GM18868 (cell line): ENCODE measurements around the gene HPSE.

Experiments used
- ATAC-seq: cut with Tn5 transposase; IDR thresholded peaks from one replicate; pipeline ENCODE4 v1.9.1; 2021; ENCODE audit warnings: mild to moderate bottlenecking, moderate library complexity; ENCODE audit not compliant: unreplicated experiment

HPSE gene

DNA sequence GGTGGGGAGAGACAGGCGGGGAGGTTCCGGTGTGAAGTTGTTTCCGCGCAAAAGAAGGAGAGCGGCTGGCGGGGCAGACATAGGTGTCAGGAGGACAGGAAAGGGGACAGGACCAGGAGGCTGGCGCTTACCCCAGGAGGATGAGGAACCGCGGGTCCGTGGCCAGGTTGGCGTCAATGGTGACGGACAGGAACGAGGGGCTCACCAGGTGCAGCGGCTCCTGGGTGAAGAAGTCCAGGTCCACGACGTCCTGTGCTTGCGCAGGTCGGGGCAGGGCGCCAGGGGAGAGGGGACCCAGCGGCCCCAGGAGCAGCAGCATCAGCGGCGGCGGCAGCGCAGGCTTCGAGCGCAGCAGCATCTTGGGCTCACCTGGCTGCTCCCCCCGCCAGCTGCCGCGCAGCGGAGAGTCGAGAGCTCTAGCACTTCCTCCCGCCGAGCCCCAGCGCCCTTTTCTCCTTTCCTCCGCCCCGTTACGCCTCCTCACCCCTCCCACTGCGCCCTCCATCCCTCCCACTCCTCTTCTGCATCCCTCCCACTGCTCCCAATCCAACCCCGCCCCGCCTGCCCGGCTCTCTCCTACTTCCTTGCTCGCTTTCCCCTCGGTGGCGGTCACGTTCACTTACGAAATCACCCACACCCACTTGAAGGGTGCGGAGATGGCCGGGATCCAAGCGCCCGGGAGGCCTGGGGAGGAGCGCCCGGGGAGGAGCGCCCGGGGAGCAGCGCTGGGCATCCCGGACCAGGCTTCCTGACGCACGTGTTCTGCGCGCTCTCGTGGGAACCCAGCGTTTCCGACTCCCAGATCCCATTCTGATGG, at the start of gene HPSE:
HPSE (minus strand) TSS at position 424 of the 817 bp plus-strand sequence; CDS start at position 358, 66 bp downstream.
- ATAC-seq, result peak; percentile 85

DNA sequence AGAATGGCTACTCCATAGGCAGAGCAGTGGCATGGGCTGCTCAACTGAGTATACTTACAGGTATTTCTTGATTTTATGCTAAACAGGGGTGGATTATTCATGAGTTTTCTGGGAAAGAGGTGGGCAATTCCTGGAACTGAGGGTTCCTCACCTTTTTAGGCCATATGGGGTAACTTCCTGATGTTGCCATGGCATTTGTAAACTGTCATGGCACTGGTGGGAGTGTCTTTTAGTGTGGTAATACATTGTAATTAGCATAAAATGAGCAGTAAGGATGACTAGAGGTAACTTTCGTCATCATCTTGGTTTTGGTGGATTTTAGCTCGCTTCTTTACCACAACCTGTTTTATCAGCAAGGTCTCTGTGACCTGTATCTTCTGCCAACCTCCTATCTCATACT, 48.2 kb upstream of the HPSE start:
- no peak for ATAC-seq

DNA sequence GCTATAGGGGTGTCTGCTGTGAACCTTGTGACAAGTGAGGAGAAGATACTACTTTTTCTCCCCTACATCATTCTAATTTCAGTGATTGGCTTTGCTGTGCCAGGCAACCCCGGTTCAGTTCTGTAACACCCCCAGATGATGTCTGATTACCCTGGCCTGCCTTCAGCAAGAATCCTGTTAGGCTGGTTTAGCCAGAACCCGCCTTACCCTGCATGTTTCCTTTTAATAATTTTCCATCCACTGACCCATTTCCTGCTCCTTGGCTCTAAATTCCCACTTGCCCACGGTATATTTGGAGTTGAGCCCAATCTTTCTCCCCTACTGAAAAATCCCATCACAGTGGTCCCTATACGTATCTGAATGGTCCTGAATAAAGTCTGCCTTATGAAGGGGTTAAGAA, 46.5 kb upstream of the HPSE start:
- no peak for ATAC-seq

DNA sequence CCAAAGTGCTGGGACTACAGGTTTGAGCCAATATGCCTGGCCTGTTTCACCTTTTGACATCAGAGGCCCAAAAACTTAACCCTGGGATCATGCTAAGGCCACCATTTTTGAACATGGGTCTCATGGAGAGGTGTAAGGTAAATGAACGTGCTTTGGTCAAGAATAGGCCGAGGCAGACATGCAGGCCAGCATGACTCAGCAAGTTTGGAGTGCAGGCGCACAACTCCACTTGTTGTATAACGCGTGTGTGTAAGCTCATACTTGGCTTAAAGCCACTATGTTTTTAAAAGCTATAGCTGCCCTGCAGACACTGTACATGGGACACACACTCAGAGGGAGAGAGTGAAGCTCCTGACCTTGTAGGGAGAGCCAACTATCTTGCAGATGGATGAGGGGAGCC, 43.8 kb upstream of the HPSE start:
- no peak for ATAC-seq

DNA sequence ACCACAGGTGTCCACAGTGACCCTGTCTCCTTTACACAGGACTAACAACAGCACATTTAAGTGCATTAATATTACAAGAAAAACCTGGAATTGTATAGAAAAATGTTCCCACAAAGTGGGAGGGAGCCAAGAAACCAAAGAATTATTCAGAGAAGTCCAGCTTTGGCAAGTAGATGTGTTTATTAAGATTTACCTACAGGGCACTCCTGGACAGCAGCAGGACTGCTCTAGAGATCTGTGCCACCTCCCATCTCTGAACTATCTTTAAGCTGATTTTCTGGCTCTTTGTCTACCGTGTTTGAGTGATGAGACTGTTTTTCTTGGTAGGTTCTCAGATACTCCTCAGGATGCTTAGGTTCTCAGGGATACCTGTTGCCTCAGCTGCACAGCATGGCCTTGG, 38.3 kb upstream of the HPSE start:
- no peak for ATAC-seq

DNA sequence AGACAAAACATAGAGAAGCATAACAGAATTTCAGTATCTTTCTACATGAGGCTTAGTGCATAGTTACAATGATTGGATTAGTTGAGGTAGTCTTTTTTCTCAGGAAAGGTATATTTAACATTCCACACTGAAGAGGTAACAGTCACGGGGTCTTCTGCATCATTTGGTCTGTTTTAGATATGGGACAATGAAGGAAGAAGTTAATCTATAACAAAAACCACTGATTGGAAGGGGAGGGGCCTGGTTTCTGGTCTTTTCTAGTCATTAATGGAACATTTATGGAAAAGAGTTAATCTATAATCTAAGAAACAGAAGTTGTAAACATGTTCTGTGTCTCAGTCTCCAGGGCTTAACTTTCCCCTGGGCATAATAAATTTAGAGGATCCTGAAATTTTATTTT, 37.3 kb upstream of the HPSE start:
- ATAC-seq, result no peak

DNA sequence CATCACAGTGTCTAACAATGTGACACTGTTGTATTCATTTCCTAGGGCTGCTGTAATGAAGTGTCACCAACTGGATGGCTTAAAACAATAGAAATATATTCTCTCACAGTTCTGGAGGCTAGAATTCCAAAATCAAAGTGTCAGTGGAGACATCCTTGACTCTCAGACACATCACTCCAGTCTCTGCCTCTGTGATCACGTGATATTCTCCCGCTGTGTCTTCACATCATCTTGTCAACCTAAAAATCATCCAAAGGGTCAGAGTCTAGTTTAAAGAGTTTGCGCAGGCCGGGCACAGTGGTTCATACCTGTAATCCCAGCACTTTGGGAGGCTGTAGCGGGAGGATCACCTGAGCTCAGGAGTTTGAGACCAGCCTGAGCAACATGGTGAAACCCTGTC, 36.6 kb upstream of the HPSE start:
- ATAC-seq, result no peak

DNA sequence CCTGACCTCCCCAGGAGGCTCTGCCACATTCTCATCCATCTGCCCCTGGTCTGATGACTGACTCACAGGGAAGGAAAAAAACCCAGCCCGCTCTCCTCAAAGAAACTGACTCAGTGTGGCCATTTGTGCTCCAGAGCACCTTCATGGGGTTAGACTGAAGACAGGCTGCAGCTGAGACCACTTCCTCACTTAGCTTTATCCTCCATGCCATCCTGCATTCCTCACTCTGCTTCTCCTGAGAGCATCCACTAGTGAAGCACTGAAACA, 35.9 kb upstream of the HPSE start:
- no peak for ATAC-seq

DNA sequence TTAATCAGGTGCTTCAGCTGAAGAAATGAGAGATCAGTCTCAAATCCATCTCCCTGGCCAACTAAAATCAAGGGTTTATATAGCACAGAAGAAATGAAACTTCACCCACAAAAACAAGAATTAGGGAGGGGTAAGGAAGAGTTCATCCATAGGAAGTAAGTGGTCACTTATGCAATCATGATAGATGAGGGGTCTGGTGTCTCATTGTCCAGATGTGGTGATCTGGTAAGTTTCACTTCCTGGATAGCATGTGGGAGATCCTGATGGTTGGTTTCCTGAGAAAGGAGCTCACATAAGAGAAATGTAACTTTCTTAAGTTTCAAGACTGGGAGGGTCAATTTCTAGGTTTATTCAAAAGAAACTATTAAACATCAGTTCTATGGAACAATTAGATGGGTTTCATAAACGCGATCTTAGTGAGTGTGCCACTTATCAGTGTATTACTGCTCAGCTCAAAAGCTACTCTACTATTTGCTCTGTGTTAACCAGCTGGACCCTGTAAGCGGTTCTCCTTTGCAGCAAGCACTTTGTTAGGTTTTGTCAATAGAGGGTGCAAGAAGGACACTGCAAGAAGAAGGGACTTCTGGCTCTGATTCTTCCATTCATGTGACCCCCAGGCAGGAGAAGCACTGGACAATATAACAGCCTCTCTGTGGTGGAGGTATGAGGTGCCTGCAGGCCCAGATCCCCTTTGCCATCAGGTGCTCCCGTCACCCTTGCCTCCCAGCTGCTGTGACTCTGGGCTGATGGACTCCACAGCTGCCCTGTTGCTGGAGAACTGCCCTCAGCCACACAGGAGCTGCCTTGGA, 35.4 kb upstream of the HPSE start:
- no peak for ATAC-seq

DNA sequence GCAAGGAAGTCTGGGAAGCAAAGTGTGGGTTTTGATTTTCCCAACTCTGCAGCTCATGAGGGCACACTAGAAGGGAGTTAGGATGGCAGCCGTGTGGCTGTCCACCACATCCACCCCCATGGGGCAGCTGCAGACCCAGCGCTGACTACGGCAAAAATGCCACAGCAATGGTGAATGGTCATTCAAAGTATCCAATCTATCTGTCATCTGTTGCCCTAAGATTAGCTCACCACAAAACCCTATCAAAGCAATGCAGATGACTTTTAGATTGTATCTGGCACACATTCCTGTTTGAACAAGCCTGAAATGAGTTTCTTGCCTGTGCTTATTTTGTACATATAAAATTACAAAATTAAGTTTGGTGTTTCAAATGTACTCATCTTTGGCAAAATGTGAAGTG, 29.7 kb upstream of the HPSE start:
- no peak for ATAC-seq

DNA sequence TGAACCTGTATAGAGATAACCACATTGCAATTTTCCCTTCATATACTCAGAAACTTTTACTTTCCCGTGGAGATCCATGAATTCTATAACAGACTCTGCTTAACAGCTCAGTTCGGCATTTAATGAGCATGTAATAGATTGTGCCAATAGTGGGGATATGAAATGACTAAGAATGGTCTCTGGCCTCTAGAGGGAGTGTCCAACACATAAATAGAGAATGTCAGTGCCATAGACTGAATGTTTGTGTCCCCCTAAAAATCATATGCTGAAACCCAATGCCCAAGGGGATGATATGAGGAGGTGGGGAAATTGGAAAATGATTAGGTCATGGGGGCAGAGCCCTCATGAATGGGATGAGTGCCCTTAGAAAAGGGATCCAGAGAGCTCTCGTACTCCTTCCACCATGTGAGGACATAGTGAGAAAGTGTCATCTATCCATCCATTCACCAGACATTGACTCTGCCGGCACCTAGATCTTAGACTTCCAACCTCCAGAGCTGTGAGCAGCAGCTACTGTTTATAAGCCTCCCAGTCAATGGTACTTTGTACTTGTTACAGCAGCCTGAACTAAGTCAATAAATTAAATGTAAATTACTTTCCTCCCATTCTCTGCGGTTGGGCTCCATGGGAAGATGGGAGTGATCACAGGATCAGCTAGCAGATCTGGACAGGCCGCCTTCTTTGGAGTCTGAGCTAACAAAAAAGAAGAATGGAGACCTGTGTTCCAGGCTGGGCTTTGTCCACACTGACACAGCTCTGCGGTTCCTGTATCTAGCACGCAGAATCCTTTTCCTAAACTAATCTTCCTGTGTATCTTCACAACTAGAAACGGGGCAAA, 28.1 kb upstream of the HPSE start:
- peak; percentile 85 for ATAC-seq

DNA sequence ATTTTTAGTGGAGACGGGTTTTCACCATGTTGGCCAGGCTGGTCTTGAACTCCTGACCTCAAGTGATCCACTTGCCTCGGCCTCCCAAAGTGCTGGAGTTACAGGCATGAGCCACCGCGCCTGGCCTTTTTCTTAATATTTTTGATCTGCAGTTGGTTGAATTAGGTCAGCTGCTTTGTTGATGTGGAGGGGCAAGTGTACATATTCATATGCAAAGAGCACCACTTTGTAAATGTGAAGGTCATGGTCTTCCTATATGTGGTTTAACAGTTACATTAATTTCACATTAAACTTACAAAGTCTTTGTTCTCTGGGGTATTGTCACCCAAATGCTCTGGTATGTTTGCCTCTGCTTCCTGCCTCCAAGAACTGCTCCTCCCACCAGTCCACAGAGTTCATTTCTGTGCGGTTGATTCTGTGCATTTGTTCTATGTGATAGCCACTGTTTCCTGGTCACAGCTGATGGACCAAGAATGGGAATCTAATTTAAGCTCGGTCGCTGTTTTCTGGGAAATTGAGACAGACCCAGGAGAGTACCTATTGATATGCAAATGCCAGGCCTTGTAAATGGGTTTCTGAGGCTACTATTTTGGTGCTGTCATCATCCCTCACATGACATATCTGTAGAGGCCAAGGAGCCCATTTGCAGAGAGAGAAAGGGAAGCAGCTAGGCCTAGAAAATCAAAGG, 26.9 kb upstream of the HPSE start:
- no peak for ATAC-seq

DNA sequence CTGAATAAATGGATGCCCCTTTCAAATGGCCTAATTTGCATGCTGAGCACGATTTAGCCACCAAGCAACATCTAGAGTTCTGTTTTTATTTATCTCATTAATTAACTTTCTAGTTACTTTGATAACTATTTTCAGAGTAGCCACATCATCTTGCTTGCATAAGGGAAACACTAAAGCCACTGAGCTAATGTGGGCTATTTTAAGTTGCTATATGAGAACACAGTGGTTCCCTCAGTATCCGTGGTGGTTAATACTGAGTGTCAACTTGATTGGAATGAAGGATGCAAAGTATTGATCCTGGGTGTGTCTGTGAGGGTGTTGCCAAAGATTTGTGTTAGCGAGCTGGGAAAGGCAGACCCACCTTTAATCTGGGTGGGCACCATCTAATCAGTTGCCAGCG, 25.4 kb upstream of the HPSE start:
- ATAC-seq, result no peak

DNA sequence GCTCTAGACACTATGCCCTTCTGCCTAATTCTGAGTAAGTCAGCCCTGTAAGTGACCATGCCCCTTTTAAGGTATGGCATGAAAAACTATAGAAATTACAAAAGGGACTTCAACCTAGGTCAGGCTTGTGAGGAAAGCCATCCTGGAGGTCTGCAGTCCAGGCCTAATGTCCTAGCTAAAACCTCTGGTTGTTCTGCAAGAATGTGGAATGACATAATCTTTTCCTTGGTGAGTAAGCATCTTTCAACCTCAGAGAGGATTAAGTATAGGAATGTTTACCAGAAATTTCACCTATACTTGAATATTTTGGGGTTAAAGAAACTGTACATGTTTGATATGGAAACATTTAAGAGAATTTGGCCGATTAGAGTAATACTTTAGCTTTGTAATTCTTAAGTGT, 23.8 kb upstream of the HPSE start:
- no peak for ATAC-seq

DNA sequence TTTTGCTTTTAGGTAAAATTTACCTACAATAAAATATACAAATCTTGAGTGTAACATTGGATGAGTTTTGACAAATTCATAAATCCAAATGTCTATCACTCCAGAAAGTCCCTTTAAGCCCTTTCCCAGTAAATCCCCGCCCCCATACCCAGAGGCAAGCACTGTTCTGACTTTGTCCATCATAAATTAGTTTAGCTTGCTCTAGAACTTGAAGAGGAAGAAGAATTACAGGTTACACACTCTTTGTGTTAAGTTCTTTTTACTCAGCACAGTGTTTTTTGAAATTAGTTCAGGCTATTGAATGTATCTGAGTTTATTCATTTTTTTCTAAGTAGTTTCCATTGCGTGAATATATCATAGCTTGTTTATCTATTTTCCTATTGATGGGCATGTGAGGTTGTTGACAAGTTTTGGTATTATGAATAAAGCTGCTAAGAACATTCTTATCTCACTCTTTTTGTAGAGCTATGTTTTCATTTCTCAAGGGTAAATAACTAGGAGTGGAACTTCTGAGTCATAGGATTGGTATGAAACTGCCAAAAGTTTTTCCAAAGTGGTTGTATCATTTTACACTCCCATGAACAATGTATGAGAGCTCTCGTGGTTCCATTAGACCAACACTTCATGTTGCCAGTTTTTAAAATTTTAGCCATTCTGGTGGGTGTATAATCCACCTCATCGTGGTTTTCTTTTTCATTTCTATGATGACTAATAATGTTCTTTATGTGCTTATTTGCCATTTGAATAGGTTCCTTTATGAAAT, 22.4 kb upstream of the HPSE start:
- peak; percentile 86 for ATAC-seq

DNA sequence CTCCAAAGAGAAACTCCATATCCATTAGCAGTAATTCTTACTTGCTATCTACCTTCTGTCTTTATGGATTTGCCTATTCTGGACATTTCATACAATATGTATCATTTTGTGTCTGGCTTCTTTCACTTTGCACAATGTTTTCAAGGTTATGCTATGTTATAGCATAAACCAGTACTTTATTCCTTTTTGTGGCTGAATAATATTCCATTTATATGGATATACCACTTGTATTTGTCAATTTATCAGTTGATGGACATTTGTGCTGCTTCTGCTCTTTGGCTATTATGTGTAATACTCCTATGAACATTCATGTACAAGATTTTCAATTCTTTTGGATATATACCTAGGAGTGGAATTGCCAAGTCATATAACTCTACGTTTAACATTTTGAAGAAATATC, 18.9 kb upstream of the HPSE start:
- ATAC-seq, result no peak

DNA sequence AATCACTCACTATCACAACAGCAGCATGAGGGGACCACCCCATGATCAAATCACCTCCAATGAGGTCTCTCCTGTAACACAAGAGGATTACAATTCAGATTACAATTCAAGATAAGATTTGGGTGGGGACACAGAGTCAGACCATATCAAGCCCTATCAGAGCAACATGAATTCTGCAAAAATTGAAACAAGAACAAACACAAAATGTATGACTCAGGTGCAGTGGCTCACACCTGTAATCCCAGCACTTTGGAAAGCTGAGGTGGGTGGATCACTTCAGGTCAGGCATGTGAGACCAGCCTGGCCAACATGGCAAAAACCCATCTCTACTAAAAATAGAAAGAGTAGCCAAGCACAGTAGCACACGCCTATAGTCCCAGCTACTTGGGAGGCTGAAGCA, 13.4 kb upstream of the HPSE start:
- ATAC-seq, result no peak

DNA sequence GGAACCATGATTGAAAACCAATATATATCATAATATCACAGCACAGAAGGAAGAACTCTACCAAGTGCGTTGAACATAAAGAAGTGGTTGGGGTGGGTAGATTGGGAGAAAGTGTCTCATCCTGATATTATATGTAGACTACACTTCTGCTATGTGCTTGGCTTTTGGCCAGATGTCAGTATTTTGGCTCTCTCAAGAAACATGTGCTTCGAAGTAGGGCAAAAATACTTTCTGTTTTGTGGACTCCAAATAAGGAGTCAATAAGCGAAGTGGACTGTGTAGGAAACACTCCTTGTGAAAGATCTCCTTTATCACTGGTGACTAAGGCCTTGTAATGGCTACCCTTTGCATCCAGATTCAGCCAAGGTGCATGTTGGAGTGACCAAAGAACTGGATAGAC, 7.8 kb upstream of the HPSE start:
- ATAC-seq, result no peak

DNA sequence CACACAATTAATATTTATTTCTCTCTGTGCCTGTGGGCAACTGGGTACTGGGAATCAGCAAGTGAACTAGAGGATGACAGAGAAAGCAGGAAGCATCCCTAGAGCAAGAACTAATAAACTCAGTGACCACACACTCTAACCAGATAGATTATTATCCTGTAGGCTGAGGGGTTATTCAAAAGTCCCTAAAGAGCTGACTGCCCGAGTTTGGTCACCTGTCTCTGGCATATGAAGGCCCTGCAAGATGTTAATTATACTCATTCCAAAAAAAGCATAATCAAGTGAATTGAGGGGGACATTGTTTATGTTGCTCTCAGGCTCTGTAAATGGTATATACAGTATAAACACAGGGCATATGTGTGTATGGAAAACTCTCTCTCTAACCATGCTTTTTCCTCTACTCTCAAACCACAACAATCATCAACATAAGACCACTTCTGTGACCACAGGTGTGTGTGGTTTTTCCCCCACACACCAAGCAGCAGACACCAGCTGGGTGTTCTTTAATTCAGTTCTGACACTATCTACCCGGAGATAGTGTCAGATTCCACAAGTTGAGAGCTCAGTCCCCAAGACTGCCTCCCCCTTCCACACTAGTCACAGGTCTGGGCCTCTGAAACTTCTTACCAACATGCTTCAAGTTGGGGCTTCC, 6.2 kb upstream of the HPSE start:
- ATAC-seq, result peak; percentile 72

DNA sequence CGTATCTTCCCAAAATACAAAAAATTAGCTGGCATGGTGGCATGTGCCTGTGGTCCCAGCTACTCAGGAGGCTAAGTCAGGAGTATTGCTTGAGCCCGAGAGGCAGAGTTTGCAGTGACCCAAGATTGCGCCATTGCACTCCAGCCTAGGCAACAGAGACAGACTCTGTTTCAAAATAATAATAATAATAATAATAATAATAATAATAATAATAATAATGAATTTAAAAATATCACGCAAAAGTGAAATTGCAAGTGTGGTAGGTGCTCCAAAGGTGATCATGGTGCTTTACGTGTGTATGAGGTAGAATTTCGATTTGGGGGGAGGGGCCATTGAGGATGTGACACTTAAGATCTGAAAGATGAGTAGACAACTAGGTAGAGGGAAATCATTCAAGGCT, 4.9 kb upstream of the HPSE start:
- ATAC-seq, result no peak
